HG03108 (cell line): ENCODE results near the gene MGAT5.
"Not testable (repeated sequence)": the region's sequence is repeated elsewhere in the genome, so short reads cannot be mapped to it uniquely, and the experiment has no call there.

Experiments used
- ATAC-seq: cut with Tn5 transposase; IDR thresholded peaks from one replicate; pipeline ENCODE4 v1.9.1; 2021; ENCODE audit warnings: moderate library complexity; ENCODE audit not compliant: unreplicated experiment

MGAT5 gene

GRCh38 chr2:134458950-134459349, 205.1 kb downstream of the MGAT5 start:
- ATAC-seq: no peak

GRCh38 chr2:134459706-134460406, 206.0 kb downstream of the MGAT5 start:
- no peak for ATAC-seq

- ATAC-seq: no peak
Measured at GRCh38 chr2:134460583-134460998, 206.7 kb downstream of the MGAT5 start.

GRCh38 chr2:134461511-134461910, 207.6 kb downstream of the MGAT5 start:
- no peak for ATAC-seq

GRCh38 chr2:134462275-134462674, 208.4 kb downstream of the MGAT5 start:
- ATAC-seq: no peak

- ATAC-seq: no peak
Measured at GRCh38 chr2:134462791-134463698, 209.2 kb downstream of the MGAT5 start.

GRCh38 chr2:134463699-134464022, 209.8 kb downstream of the MGAT5 start:
- no peak for ATAC-seq

- no peak for ATAC-seq
Measured at GRCh38 chr2:134465228-134466105, 211.6 kb downstream of the MGAT5 start.

- ATAC-seq: no peak
Measured at GRCh38 chr2:134466141-134466540, 212.3 kb downstream of the MGAT5 start.

GRCh38 chr2:134468164-134468563, 214.3 kb downstream of the MGAT5 start:
- no peak for ATAC-seq

GRCh38 chr2:134468776-134469175, 214.9 kb downstream of the MGAT5 start:
- no peak for ATAC-seq

GRCh38 chr2:134469516-134470115, 215.7 kb downstream of the MGAT5 start:
- ATAC-seq: no peak

- no peak for ATAC-seq
Measured at GRCh38 chr2:134470561-134471168, 216.8 kb downstream of the MGAT5 start.

- not testable (repeated sequence) for ATAC-seq
Measured at GRCh38 chr2:134476982-134477381, 223.1 kb downstream of the MGAT5 start.

GRCh38 chr2:134479696-134480330, 225.9 kb downstream of the MGAT5 start:
- no peak for ATAC-seq

- no peak for ATAC-seq
Measured at GRCh38 chr2:134482131-134482723, 228.4 kb downstream of the MGAT5 start.

GRCh38 chr2:134482766-134483340, 229.0 kb downstream of the MGAT5 start:
- no peak for ATAC-seq

GRCh38 chr2:134489732-134490384, 236.0 kb downstream of the MGAT5 start:
- no peak for ATAC-seq

GRCh38 chr2:134490559-134490958, 236.7 kb downstream of the MGAT5 start:
- ATAC-seq: no peak
